ENCODE results near the gene FHOD3. TPM values are rescaled to one million over a fixed set of nuclear protein-coding genes. Genes with fewer than 3 reads are reported as not detected.
A peak's percentile ranks its signal among the peaks of the same experiment; 100 is the strongest.

Gene FHOD3
- polyA plus RNA-seq (2013, experiment 1 of 2; ENCODE audit: insufficient read length): 16.7 TPM
- 18.3 TPM for polyA plus RNA-seq (2013, experiment 2 of 2; ENCODE audit: insufficient read length)

DNA sequence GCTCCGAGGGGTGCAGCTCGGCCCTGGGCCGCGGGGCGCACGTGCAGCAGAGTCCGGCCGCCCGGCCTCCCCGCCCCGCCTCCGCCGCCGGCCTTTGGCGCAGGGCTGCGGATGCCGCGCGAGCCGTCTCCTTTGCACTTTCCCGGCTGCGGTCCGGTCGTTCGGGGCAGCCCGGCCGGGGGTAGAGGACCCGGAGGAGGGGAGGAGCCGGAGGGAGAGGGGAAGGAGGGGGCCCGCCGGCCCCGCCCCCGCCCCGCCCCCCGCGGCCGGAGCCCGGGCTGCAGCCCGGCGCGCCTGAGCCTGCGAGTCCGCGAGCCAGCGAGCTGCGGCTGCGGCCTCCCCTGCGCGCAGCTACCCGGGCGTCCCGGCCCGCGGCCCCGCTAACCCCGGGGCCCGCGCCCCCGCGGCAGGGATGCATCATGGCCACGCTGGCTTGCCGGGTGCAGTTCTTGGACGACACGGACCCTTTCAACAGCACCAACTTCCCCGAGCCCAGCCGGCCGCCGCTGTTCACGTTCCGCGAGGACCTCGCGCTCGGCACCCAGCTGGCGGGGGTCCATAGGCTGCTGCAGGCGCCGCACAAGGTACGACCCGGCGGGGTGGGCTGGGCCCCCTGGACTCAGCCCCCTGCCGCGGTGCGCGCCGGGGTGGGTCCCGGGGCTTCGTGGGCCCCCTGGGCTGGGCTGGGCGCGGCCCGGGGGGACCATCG is at the start of gene FHOD3:
TSS of gene FHOD3 (plus strand) at position 297 of the 709 bp plus-strand sequence. CDS start at position 420, 123 bp downstream.
- DNase-seq: peak; percentile 72

DNA sequence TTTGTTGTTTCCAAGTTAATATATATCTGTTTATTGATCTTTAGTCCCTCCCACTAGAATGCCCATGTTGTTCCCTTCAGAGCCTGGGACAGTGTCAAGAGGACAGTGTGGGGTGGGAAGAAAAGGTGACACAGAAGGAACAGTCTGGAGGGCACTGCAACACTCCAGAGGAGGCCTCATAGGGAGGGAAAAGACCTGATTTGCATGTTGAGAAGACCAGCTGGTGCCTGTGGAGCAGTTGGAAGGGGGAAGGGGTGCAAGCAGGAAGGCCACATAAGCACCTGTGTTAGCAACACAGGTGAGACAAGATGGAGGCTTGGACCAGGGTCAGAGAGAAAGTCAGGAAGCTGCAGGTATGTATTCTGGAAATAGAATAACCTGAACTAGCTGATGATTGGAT is 48.1 kb upstream of the FHOD3 start:
- no peak for DNase-seq

DNA sequence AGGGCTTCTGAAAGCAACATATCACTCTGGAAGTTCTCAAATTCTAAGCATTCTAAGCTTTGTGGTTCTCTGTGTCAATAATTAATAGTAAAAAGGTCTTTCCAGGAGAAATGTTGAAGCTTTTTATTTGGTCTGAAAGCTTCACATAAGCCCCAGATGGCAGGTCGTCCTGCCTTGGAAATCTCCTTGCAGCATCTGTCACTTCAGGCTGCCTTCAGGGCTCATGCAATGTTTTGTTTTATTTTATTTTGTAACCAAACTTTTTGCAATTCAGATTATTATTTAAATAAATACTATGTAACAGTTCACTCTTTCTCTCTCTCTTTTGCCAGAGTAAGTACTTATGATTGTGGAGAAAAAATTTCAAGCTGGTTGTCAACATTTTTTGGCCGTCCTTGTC is 46.7 kb upstream of the FHOD3 start:
- no peak for DNase-seq

DNA sequence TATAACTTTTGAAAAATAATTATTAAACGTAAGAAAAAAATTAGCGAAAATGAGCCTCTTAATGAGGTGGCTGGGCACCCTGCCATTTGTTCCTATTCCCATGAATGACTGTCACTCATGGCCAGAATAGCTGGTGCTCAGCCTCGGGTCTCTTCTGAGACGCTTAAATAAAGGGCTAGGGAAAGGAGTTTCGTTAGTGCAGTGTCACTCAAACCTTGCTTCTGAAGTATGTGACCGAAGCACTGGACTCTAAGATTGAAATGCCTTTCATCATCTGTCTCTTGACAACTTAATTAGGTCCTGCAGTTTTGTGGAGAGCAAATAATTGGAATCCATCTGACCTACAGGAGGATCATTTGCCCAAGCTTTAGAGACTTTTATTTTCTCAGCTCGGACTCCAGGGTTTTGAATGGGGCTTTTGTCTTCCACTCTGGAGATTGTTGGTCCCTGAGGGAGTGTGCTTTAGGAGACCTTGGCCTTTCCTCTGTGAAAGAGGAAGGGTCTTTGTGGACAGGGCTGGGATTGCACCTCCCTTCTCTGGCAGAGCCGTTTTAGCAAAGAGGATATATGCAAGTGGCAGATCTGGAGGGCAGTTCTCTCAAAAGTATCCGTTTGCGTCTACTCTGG is 42.3 kb upstream of the FHOD3 start:
- no peak for DNase-seq

DNA sequence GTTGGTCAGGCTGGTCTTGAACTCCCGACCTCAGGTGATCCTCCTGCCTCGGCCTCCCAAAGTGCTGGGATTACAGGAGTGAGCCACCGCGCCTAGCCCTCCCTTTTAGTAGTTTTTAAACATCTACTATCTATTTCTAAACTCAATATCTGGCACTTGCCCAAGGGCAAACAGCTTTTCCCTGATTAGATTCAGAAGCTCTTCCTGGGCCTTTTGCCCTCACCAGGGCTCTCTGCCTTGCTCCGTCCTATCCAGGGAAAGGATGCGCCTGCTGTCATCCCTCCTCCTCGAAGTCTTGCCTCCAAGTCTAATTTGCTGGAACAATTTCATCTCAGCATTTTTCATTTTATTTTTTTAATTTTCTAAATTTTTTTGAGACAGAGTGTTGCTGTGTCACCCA is 41.4 kb upstream of the FHOD3 start:
- no peak for DNase-seq

DNA sequence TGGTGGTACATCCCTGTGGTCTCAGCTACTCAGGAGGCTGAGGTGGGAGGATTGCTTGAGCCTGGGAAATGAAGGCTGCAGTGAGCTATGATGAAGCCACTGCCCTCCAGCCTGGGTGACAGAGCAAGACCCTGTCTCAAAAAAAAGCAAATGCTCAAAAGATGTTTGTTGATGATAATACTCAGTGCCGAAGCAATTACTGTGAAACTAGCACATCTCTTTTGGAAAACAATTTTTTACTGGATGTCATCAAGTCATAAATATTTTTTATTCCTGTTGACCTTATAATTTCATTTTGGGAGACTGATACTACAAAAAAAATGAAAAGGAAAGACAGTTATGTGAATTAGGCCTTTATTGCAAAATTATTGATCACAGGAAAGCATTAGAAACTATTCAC is 34.5 kb upstream of the FHOD3 start:
- DNase-seq: no peak

DNA sequence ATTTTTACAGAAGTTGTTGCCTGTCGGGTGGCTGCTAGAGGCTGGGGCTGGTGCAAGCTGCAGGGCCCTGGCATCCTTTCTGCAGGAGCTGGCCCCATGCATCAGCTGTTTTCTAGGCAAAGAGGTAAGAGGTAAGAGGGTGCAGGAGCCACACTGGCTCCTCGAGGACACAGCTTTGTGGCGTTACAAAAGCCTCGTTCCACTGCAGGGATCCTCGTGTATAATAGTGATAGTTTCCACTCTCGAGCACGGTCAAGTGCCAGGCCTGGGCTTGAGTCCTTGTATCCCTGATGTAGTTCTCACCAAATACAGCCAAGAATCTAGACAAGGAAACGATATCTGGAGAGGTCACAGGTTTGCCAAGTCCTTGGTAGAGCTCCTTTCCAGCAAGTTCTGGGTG is 33.2 kb upstream of the FHOD3 start:
- DNase-seq: no peak

DNA sequence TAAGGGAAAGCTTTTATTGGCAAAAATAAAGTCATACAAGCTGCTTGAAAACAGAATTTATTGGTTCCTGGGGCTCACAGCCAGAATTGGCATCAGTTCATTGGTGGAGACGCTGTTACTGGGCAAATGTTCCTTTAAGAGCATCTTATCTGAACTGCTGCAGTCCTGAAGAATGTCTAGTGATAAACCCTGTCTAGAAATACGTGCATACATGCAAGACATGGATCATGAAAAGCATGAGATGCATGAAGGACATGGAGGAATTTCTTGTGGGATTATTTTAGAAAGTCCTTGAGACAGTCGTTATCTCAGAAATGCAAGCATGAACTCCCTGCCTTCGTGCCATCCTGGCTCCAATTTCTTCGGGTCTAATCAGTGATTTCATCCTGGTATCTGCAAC is 32.5 kb upstream of the FHOD3 start:
- no peak for DNase-seq

DNA sequence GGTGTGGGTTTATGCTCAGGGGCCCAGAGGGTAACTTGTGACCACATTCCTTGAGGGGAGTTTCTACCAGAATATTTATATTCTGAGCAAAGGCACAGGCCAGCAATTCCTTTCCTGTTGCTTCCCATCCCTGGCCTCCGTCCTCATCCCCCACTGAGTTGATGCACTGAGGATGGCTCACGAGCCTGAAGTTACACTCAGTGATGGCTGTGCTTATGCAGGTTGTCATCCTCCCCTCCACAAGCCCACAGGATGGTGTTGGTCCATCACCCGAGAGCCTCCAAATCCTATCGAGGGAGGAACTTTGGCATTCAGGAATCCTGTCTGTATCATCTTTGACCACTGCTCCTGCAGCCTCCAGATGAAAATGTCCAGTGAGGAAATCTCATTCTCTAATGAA is 28.4 kb upstream of the FHOD3 start:
- DNase-seq: no peak

DNA sequence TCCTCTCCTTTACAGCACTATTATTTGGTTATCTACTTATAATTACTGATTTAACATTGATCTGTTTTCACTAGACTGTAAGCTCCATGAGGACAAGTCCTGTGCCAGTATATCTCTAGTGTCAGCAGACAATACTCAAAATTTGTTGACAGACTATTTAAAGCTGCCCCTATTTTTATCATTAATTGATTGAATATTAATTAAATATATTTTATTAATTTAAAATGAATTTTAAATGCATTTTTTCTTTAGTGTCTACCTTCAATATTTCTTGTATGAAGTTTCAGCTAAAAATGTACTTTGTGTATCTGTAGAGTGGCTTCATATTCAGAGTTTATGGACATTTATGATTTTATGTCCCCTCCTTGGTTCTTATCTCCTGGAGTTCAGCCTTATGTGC is 26.4 kb upstream of the FHOD3 start:
- no peak for DNase-seq

DNA sequence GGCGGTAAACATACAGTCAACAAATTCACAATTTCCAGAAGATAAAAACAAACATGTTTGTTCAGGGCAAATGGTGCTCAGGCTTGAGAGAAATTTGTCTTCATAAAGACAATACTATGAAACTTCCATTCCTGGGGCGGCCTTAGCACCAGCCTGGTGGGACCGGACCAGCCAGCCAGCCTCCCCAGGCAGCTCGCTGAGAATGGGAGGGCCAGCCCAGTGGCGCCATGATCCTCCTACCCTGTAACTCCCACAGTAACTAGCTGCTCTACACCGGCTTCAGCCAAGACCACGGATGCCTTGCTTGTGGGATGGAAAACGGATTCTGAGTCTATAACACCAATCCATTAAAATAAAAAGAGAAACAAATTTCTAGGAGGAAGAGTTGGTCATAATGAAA is 24.2 kb upstream of the FHOD3 start:
- DNase-seq: no peak

DNA sequence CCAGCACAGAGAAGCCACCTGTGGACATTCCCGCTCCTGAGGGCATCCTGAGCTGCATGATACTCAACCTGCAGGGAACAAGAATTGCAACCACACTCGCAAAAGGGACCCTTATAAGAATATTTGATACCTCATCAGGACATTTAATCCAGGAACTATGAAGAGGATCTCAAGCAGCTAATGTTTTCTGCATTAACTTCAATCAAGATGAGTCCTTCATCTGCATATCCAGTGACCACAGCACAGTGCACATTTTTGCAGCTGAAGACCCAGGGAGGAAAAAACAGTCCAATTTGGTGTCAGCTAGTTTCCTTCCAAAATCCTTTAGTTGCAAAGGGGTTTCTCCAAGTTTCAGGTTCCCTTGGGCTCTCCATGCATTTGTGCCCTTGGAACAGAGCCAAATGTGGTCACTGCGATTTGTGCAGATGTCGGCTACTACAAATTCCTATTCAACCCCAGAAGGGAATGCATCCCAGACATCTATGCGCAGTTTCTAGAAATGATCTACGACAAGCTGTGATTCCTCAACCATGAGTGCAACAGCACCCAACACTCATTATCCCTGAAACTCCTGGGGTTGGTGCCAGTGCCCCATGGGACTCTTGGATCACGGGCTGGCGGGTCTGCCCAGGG is 23.3 kb upstream of the FHOD3 start:
- peak; percentile 28 for DNase-seq

DNA sequence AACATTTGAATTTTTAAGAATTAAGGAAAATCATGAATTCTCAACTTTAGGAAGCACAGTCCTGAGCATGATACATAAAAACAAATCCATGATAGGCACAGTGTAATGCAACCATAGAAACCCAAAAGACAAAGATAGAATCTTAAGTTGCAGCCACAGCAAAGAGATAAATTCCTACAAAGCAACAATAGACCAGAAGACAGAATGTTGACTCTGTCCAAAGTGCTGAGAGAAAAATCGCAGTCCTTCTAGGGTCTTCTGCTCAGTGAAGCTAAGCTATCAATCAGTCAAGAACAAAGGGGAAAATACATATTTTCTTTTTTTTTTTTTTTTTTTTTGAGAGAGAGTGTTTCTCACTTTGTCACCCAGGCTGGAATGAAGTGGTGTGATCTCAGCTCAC is 22.0 kb upstream of the FHOD3 start:
- DNase-seq: no peak

DNA sequence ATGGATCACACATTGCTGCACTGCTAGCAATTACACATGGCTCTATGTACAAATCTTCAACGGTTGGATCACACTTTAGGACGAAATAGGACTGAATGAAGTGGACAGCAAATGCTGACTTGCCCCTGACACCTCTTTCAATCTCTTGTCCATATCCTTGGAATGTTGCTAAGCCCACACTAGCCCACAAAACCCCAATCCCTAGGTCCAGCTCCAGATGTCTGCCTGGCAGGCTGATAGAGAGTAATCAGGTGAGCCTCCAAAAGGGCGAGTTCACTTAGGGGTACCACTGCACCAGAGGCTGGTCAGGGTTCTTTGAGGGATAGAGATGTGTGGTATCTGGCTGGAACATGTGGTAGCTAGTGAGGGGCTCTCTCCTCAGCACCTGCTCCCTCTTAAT is 18.5 kb upstream of the FHOD3 start:
- DNase-seq: no peak

DNA sequence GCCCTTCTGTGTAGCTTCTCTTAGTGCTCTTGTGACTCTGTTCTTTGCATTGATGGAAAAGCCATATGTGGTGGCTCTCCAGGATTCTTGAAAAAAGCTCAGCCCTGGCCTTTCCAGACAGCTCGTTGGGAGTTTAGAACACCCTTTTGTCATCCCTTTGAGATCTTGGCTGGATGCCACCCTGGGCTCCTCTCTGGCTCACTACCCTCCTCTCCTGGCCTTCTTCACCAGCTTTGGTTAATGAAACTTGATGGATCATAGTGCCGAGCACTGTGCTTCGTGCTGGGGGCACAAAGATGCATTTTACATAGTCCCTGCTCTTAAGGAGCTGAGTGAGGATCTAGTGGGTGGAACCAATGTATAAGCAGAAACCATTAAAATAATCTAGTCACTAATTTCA is 15.6 kb upstream of the FHOD3 start:
- DNase-seq: no peak

DNA sequence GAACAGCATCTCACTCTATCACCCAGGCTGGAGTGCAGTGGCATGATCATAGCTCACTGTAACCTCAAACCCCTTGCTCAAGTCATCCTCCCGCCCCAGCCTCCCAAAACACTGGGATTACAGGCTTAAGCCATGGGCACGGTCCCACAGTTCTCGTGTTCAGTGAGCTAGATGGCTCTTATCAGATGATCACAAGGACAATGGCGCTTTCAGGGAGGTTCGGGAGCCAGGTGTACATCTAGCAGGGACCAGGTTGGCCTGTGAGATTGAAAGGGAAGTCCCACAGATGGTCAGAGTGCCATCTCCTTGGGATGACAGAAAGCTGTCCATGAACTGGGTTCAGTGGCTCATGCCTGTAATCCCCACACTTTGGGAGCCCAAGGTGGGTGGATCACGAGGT is 14.1 kb upstream of the FHOD3 start:
- no peak for DNase-seq

DNA sequence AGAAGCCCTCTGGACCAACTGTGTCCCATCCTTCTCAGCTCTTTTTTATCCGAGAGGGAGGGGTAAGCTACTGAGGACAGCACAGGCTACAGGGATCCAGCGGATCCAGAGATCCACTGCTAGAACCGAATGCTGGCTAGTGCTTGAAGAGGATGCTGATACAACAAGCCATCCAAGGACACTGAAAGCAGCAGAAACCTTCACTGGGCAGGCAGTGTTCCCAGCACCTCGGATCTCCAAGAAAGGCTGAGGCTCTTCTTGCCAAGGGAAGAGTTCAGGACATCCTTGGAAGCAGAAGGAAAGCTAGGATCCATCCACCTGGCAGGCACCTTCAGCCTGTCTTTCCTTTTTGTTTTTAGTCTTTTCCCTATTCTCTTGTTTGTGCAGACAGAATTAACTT is 13.2 kb upstream of the FHOD3 start:
- DNase-seq: no peak

DNA sequence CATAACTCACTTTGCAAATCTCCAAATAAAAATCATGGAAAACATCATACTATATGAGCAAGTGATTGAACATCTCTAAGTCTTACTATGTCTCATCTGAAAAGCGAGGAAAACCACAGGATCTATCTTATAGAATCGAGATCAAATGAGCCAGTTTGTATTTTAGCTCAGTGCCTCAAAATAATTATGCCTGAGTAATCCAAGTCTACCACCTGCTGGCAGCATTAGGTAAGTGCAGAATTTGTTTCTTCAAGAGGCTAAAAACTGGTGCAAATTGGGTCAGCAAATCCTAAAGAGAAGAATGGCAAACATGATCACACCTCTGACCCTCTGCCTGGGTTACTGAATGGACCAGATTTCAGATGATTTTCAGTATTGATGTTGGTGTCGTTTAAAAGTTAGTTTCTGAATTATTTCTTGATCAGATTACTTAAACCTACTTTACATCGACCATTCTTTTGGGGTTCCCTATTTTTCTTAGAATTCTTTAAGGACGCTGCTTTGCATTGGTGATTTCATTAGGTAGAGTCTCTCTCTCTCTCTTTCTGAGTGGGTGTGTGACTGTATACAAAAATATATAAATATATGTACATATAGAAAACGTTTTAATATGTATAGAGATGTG is 12.7 kb upstream of the FHOD3 start:
- peak; percentile 67 for DNase-seq

DNA sequence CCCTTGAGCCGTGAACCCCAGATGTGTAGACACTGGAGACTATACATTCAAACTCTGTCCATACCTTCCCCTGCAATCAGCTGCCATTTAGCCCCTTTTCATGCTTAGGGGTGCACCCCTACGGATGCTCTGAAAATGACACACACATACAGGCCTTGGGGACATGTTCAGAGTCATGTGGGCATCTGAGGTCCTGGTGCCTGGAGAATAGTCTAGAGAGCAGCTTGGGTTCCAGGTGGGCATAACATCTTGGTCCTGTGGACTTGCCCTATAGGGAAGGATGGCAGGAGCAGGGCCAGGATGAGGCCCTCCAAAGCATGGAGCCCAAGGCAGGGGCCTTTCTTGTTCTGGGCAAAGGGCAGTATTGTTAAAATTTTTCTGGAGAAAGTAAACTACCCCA is 9.9 kb upstream of the FHOD3 start:
- DNase-seq: no peak

DNA sequence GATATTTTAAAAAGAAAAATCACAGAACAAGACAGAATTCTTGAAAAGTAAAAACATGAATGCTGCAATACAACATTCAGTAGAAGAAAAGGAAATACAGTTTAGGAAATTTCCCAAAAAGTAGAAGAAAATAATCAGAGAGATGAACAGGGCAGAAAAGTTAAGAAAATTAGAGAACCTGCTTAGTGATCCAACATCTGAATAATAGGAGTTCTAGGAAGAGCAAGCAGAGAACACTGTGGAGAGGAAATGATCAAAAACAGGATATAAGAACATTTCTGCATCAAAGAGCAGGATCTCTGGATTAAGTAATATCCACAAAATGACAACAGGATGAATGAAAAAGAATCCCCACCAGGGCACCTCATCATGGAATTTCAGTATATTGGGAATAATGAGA is 8.8 kb upstream of the FHOD3 start:
- no peak for DNase-seq

DNA sequence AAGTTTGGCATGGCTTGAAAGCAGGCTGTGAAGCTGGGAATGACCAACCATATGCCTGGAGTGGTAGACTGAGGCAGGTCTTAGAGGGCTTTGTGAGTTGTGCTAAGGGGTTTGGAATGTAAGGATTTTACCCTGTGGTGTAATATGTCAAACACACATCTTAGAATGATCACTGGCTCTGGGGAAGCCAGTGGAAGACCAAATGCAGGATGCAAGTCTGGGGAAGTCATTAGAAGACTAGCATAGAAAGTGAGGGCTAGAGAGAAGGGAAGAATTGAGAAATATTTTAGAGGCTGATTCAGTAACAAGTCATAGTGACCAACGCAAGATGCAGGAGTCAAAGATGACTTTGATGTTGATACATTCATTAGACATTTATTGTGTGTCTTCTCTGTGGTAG is 3.5 kb upstream of the FHOD3 start:
- DNase-seq: peak; percentile 84

DNA sequence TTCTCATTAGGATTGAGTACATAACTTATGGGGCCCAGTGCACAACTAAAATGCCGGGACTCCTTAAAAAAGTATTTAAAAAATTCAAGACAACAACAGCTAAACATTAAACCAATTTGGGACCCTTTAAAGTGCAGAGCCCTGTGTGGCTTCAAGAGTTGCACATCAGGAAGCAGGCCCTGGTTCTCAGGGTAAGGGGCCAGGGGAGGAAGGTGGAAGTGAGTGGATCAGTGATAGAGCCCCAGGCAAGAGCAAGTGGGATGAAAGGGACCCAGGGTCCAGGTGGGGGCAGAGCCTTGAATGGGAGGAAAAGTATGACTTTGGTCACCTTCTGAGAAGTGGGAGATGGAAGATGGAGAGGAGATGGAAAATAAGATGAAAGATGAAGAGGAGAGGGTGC is 2.3 kb upstream of the FHOD3 start:
- DNase-seq: no peak

DNA sequence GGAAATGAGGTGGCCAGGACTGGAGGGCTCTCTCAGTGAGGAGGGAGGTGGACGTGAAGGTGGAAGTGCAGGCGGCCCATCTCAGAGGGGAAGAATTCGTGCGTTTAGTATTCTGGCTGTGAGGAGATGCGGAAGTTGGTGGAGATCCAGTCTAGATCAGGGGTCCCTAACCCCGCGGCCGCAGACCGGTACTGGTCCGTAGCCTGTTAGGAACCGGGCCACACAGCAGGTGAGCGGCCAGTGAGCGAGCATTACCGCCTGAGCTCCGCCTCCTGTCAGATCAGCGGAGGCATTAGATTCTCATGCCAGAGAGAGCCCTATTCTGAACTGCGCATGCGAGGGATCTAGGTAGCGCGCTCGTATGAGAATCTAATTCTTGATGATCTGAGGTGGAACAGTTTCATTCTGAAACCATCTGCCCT is 1.6 kb upstream of the FHOD3 start:
- DNase-seq: no peak

All from fibroblast of skin of abdomen (primary cell).